GM10248 (cell line): Measurements from ENCODE around the gene YDJC.
"Not testable (repeated sequence)": the region's sequence is repeated elsewhere in the genome, so short reads cannot be mapped to it uniquely, and the experiment has no call there.

Experiments used
- CTCF ChIA-PET: fragments of 300-600 bp; sonication (Branson Sonifier 250); formaldehyde crosslinking; extraction: SDS; loops from one replicate; lab custom pipeline; 2021; ENCODE audit warnings: antibody characterized with exemption; lab: Yijun Ruan, JAX
- POLR2A ChIA-PET: fragments of 350-650 bp; sonication (Branson Sonifier 250); formaldehyde crosslinking; extraction: SDS; loops from one replicate; lab custom pipeline; 2020; ENCODE audit warnings: antibody characterized with exemption; lab: Yijun Ruan, JAX
- DNase-seq: peaks from one replicate; pipeline ENCODE4 v3.0.0; 2012; ENCODE audit errors: extremely low spot score
- CTCF ChIP-seq: IDR thresholded peaks from 2 replicates; pipeline ENCODE4 v1.5.1; 2012; ENCODE audit warnings: mild to moderate bottlenecking, low read depth; ENCODE audit errors: extremely low read depth, missing control alignments, control extremely low read depth

The YDJC gene

GRCh38 chr22:21652010-21652546 lies 22.3 kb upstream of the YDJC start:
- TF ChIP-seq CTCF = no peak
- ChIA-PET POLR2A (no interaction called here), CTCF (interaction anchor here (1.1 to 4.9 kb wide), 3 partner anchors 9 to 23 kb away, joined by 4 to 53 read pairs (median 14); partner anchors contain the start of genes SDF2L1 and YDJC)
- peak; percentile 93 for DNase-seq

- no peak for TF ChIP-seq CTCF
- CTCF ChIA-PET = interaction anchor here (1.1 to 4.9 kb wide), 2 partner anchors 9 to 22 kb away, joined by 4 to 53 read pairs; partner anchors contain the start of genes SDF2L1 and YDJC
- POLR2A ChIA-PET = no interaction called here
- no peak for DNase-seq
Observed at GRCh38 chr22:21651521-21652009, 21.7 kb upstream of the YDJC start.

GRCh38 chr22:21650823-21651520 lies 21.1 kb upstream of the YDJC start:
- no peak for TF ChIP-seq CTCF
- ChIA-PET CTCF (interaction anchor here (1.1 to 4.9 kb wide), 2 partner anchors 8 to 22 kb away, joined by 4 to 53 read pairs; partner anchors contain the start of genes SDF2L1 and YDJC), POLR2A (no interaction called here)
- no peak for DNase-seq

- TF ChIP-seq CTCF = no peak
- ChIA-PET POLR2A (no interaction called here), CTCF (interaction anchor here (4.9 kb wide), 1 partner anchor 8 kb away, joined by 53 read pairs; the partner anchor contains the start of gene SDF2L1)
- DNase-seq = no peak
Observed at GRCh38 chr22:21650280-21650679, 20.5 kb upstream of the YDJC start.

- TF ChIP-seq CTCF = peak; percentile 80
- DNase-seq = peak; percentile 76
- ChIA-PET CTCF (interaction anchor here (0.7 to 9.3 kb wide), 31 partner anchors 9 to 851 kb away, joined by 3 to 274 read pairs (median 4); partner anchors contain the start of genes CCDC116, PPIL2, PPM1F and YDJC), POLR2A (interaction anchor here (1.7 kb wide), 1 partner anchor 18 kb away, joined by 4 read pairs; no protein-coding TSS in a partner anchor)
Observed at GRCh38 chr22:21646608-21647590, 17.1 kb upstream of the YDJC start.

GRCh38 chr22:21645513-21645912 lies 15.7 kb upstream of the YDJC start:
- not testable (repeated sequence) for DNase-seq
- ChIA-PET POLR2A (interaction anchor here (0.9 to 1.7 kb wide), 2 partner anchors 16 to 67 kb away, joined by 3 to 4 read pairs; no protein-coding TSS in a partner anchor), CTCF (interaction anchor here (0.8 to 9.3 kb wide), 7 partner anchors 11 to 90 kb away, joined by 3 to 274 read pairs (median 6); partner anchors contain the start of genes CCDC116 and YDJC)
